Measurements from ENCODE around the gene TEX10. TPM values are rescaled to one million over a fixed set of nuclear protein-coding genes. Genes with fewer than 3 reads are reported as not detected.

TEX10 gene
- total and polyA plus RNA-seq, 9 of the 15 experiments (the other 6 are each of a cell fraction or from before 2014, with no cell fraction given), result 27.8 to 60.0 (median 47.9) TPM

GRCh38 chr9:100268271-100268670 lies 84.5 kb downstream of the TEX10 start:
- no TSS peak for BruUV-seq (replicated peaks)
- ATAC-seq (no peak), DNase-seq (ENCODE audit: extremely low read depth in 1 of 4, low spot score in 3 of 4) (no peak), FAIRE-seq (no peak)
- H3K79me2 ChIP-seq (ENCODE audit: control insufficient read depth, insufficient read depth, low read length), result no peaks in the 10 kb centered on the region
- peaks cover 15% of the 10 kb centered on the region; the same call in 1 of the 3 replicates for H3K36me3 ChIP-seq (ENCODE audit: control insufficient read depth, insufficient read depth, low read length)
- intact Hi-C loops (cut with micrococcal nuclease) (no loop called here), in situ Hi-C loops (cut with MboI) (no loop called here)
- no peak overlapping the region for H3K9ac ChIP-seq (ENCODE audit: insufficient read depth in 1 of 2, low read depth in 2 of 2, low read length in 2 of 2)
- CTCF ChIA-PET (ENCODE audit: low intra/inter-chr PET ratio), result no interaction called here
- TF ChIP-seq ZNF140 (CRISPR knock-in tag; IDR thresholded peaks at IDR 0.05) (no peak), HNRNPH1 (optimal IDR thresholded peaks at IDR 0.05; ENCODE audit: low read depth, low read length) (no peak), JUND (IDR thresholded peaks at IDR 0.05; ENCODE audit: borderline replicate concordance, low read depth, low read length) (no peak), JUND (tag; IDR thresholded peaks at IDR 0.05; ENCODE audit: borderline replicate concordance, low read depth, low read length) (no peak), OTX1 (CRISPR knock-in tag; IDR thresholded peaks at IDR 0.05) (no peak), ELK3 (CRISPR knock-in tag; IDR thresholded peaks at IDR 0.05) (no peak), XRCC4 (IDR thresholded peaks at IDR 0.05; ENCODE audit: extremely low read depth, insufficient read depth, insufficient read length) (no peak), NR3C1 (CRISPR knock-in tag; IDR thresholded peaks at IDR 0.05) (no peak), SMARCA4 (IDR thresholded peaks at IDR 0.05) (no peak), POLR3G (IDR thresholded peaks at IDR 0.05; ENCODE audit: extremely low read depth, insufficient read length, insufficient replicate concordance) (no peak), NR1H2 (CRISPR knock-in tag; IDR thresholded peaks at IDR 0.05) (no peak), BRD9 (IDR thresholded peaks at IDR 0.05; ENCODE audit: low read depth, partially characterized antibody) (no peak), HDAC3 (IDR thresholded peaks at IDR 0.05; ENCODE audit: borderline replicate concordance, partially characterized antibody) (no peak)
- H3K9me1 ChIP-seq (ENCODE audit: control insufficient read depth, insufficient read depth, low read length), result no peaks in the 10 kb centered on the region
- H3K4me2 ChIP-seq (ENCODE audit: insufficient read depth, low read length), result no peak overlapping the region
- H3K4me1 ChIP-seq (replicated peaks in 1 of 2; ENCODE audit: control insufficient read depth in 2 of 2, insufficient read depth in 2 of 2, low read length in 2 of 2), result no peaks in the 10 kb centered on the region
- H3K27ac ChIP-seq (ENCODE audit: extremely low read depth, low read depth, low read length), result no peak overlapping the region
- 75% methylated on average over 4 of the region's 4 CpGs for WGBS (ENCODE audit: insufficient coverage, low coverage, missing lambda C conversion rate)
- H2AFZ ChIP-seq (ENCODE audit: low read depth, low read length), result no peak overlapping the region
- H4K20me1 ChIP-seq (replicated peaks; ENCODE audit: control insufficient read depth, insufficient read depth, low read length), result no peaks in the 10 kb centered on the region
- H3K27me3 ChIP-seq (ENCODE audit: control insufficient read depth in 2 of 2, insufficient read depth in 2 of 2, low read length in 2 of 2), result no peaks in the 10 kb centered on the region
- no peak overlapping the region for H3K4me3 ChIP-seq
- H3K9me3 ChIP-seq (replicated peaks; ENCODE audit: control insufficient read depth, insufficient read depth, low read depth, low read length), result no peaks in the 10 kb centered on the region
- POLR2A ChIA-PET, result no interaction called here
